T-cell (primary cell): ENCODE measurements around the gene SNRNP70. TPM values are rescaled to one million over a fixed set of nuclear protein-coding genes. Genes with fewer than 3 reads are reported as not detected.
"Not testable (repeated sequence)": the region's sequence is repeated elsewhere in the genome, so short reads cannot be mapped to it uniquely, and the experiment has no call there.

Source experiments
- ATAC-seq, 4 experiments: fragments of 200-7000 bp in 3 of 4; fragments of 150-1000 bp in 1 of 4; cut with Tn5 transposase; replicated peaks in 1 of 4; 1 replicate in 3 of 4; 2 replicates in 1 of 4; pipeline ENCODE4 v1.10.0; 2021; ENCODE audit warnings: moderate library complexity in 3 of 4, mild to moderate bottlenecking in 2 of 4, moderate number of reproducible peaks in 1 of 4
- CTCF ChIA-PET, 2 donors: fragments of 300-600 bp; sonication (Branson Sonifier 250); formaldehyde crosslinking; loops; one replicate each; lab custom pipeline; 2022; ENCODE audit warnings: antibody characterized with exemption in 2 of 2; lab: Charles Lee
- POLR2A ChIA-PET, 2 donors: fragments of 300-600 bp; sonication (Branson Sonifier 250); formaldehyde crosslinking; loops; one replicate each; lab custom pipeline; 2022; ENCODE audit warnings: antibody characterized with exemption in 2 of 2; lab: Charles Lee
- DNase-seq, 35 experiments: peaks; one replicate each; pipeline versions ENCODE4 v3.0.0 to v3.0.0-alpha.2; 2013 to 2023
- H3K27ac ChIP-seq: one replicate; pipeline ENCODE4 v1.5.1; 2013; ENCODE audit warnings: low read length
- H3K27me3 ChIP-seq, 2 experiments: replicated peaks in 1 of 2; 1 replicate in 1 of 2; 2 replicates in 1 of 2; pipeline versions ENCODE4 v1.6.1 to v1.7.0; 2013; ENCODE audit warnings: low read length in 1 of 2, mixed read lengths in 1 of 2; ENCODE audit not compliant: control insufficient read depth in 2 of 2, insufficient read depth in 2 of 2; ENCODE audit errors: extremely low read depth in 1 of 2
- H3K36me3 ChIP-seq, 2 donors: 1 replicate in 1 of 2; 2 replicates in 1 of 2; pipeline versions ENCODE4 v1.6.1 to v1.7.0; 2013; ENCODE audit warnings: low read length in 1 of 2; ENCODE audit not compliant: control insufficient read depth in 2 of 2, insufficient read depth in 1 of 2; ENCODE audit errors: extremely low read depth in 1 of 2
- H3K4me1 ChIP-seq, 2 experiments: 1 replicate in 1 of 2; 2 replicates in 1 of 2; pipeline versions ENCODE4 v1.6.1 to v1.7.0; 2013; ENCODE audit warnings: low read length in 2 of 2, mixed read lengths in 1 of 2; ENCODE audit not compliant: insufficient read depth in 2 of 2, control insufficient read depth in 1 of 2; ENCODE audit errors: extremely low read depth in 1 of 2
- H3K4me3 ChIP-seq, 2 donors: 1 replicate in 1 of 2; 2 replicates in 1 of 2; pipeline versions ENCODE4 v1.5.1 to v1.7.0; 2013; ENCODE audit warnings: mild to moderate bottlenecking in 2 of 2, low read length in 1 of 2, moderate library complexity in 1 of 2; ENCODE audit not compliant: control insufficient read depth in 1 of 2; ENCODE audit errors: extremely low read depth in 1 of 2
- H3K9me3 ChIP-seq: 2 replicates; pipeline ENCODE4 v1.7.0; 2013
- H3K27ac Mint-ChIP-seq, 2 donors: one replicate each; pipeline ENCODE4 v1.8.0; 2020 to 2021; ENCODE audit warnings: mild to moderate bottlenecking in 2 of 2, mixed read lengths in 2 of 2
- H3K27me3 Mint-ChIP-seq, 2 donors: one replicate each; pipeline ENCODE4 v1.8.0; 2021 to 2022; ENCODE audit warnings: mixed read lengths in 2 of 2
- H3K36me3 Mint-ChIP-seq: one replicate; pipeline ENCODE4 v1.8.0; 2021; ENCODE audit warnings: mixed read lengths
- H3K4me1 Mint-ChIP-seq, 3 donors: one replicate each; pipeline ENCODE4 v1.8.0; 2020 to 2022; ENCODE audit warnings: mixed read lengths in 3 of 3, mild to moderate bottlenecking in 1 of 3
- H3K4me3 Mint-ChIP-seq, 3 donors: one replicate each; pipeline ENCODE4 v1.8.0; 2020 to 2022; ENCODE audit warnings: mild to moderate bottlenecking in 3 of 3, mixed read lengths in 3 of 3, moderate library complexity in 3 of 3
- H3K9me3 Mint-ChIP-seq, 3 donors: one replicate each; pipeline ENCODE4 v1.8.0; 2020 to 2022; ENCODE audit warnings: mixed read lengths in 3 of 3
- WGBS: methylation state at CpG from one replicate; pipeline ENCODE4 v1.1.5; 2013; ENCODE audit warnings: missing lambda C conversion rate; ENCODE audit not compliant: insufficient coverage; 5-methylcytosine and 5-hydroxymethylcytosine counted together
- total RNA-seq, 35 experiments: library from RNA in 6 of 35; stranded (reverse) in 6 of 35; fragments of 120-200 nt in 1 of 35; gene quantifications; one replicate each; pipeline versions ENCODE4 v1.2.1 to v1.2.4 and lab custom pipeline; 2013 to 2026

Gene SNRNP70
- total RNA-seq, 5 donors from 2014 or later (not counting 1 experiment from before 2014, with no cell fraction given) = 406 to 704 (median 645) TPM

DNA sequence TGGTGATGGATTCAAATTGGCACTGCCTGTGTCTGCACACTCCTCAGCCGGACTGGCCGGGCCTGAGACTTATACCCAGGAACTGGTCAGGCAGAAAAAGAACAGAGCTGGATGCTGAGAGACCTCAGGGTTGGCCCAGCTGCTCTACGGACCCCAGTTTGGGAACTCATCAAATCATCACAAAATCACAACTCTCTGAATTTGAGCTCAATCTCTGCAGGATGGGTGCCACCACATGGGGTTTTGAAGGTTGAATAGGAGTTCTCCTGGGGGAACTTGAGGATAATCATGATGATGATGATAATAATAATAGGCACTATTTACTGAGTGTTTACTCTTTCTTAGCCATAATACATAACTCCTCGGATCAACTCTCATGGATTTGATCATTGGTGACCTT is 42.6 kb upstream of the SNRNP70 start:
- H3K27me3 ChIP-seq, H3K36me3 Mint-ChIP-seq, DNase-seq, H3K9me3 Mint-ChIP-seq, H3K4me1 Mint-ChIP-seq, ATAC-seq, H3K9me3 ChIP-seq, H3K4me3 ChIP-seq, H3K36me3 ChIP-seq, H3K27ac Mint-ChIP-seq, H3K27ac ChIP-seq, CTCF ChIA-PET, H3K4me3 Mint-ChIP-seq, POLR2A ChIA-PET, H3K4me1 ChIP-seq, H3K27me3 Mint-ChIP-seq: not testable (repeated sequence)
- WGBS = no CpG with 5 or more reads among the region's 4 CpGs

- ATAC-seq, H3K9me3 Mint-ChIP-seq, H3K27ac Mint-ChIP-seq, H3K27me3 ChIP-seq, DNase-seq, H3K36me3 ChIP-seq, H3K4me3 ChIP-seq, H3K27me3 Mint-ChIP-seq, H3K4me1 Mint-ChIP-seq, H3K4me1 ChIP-seq, POLR2A ChIA-PET, H3K36me3 Mint-ChIP-seq, H3K9me3 ChIP-seq, H3K4me3 Mint-ChIP-seq, H3K27ac ChIP-seq: not testable (repeated sequence)
- CTCF ChIA-PET = interaction anchor here in 1 of 2 donors (0.6 kb wide), 1 partner anchor 727 kb away, joined by 9 read pairs; no protein-coding TSS in a partner anchor
- 71% methylated on average over 5 of the region's 15 CpGs for WGBS
These were observed 41.7 kb upstream of the SNRNP70 start, which contains the start of gene CGB5 for GRCh38 chr19:49043548-49043947. Gene CGB5 (plus strand): TSS chr19:49043848. CDS start chr19:49044210, 362 bp downstream.

- H3K4me3 ChIP-seq, H3K36me3 Mint-ChIP-seq, CTCF ChIA-PET, H3K9me3 Mint-ChIP-seq, H3K36me3 ChIP-seq, H3K27me3 Mint-ChIP-seq, H3K27ac ChIP-seq, H3K9me3 ChIP-seq, POLR2A ChIA-PET, ATAC-seq, H3K4me3 Mint-ChIP-seq, DNase-seq, H3K4me1 ChIP-seq, H3K27me3 ChIP-seq, H3K4me1 Mint-ChIP-seq: not testable (repeated sequence)
- H3K27ac Mint-ChIP-seq = peak within 1 kb of the TSS in 1 of 2 donors; percentile 40
- WGBS = 92% methylated on average over 5 of the region's 12 CpGs
These were observed 36.2 kb upstream of the SNRNP70 start, which contains the start of gene CGB8 for GRCh38 chr19:49049011-49049410. Gene CGB8 (minus strand): TSS chr19:49049111. CDS start chr19:49048739, 372 bp downstream.

DNA sequence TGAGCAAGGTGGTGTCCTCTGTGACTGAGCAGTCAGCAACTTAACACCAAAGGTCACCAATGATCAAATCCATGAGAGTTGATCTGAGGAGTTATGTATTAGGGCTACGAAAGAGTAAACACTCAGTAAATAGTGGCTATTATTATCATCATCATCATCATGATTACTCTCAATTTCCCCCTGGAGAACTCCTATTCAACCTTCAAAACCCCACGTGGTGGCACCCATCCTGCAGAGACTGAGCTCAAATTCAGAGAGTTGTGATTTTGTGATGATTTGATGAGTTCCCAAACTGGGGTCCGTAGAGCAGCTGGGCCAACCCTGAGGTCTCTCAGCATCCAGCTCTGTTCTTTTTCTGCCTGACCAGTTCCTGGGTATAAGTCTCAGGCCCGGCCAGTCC is 35.4 kb upstream of the SNRNP70 start:
- H3K27ac Mint-ChIP-seq, H3K27me3 Mint-ChIP-seq, H3K27ac ChIP-seq, CTCF ChIA-PET, DNase-seq, H3K36me3 Mint-ChIP-seq, H3K4me1 ChIP-seq, ATAC-seq, H3K4me3 Mint-ChIP-seq, H3K36me3 ChIP-seq, H3K27me3 ChIP-seq, H3K4me1 Mint-ChIP-seq, POLR2A ChIA-PET, H3K4me3 ChIP-seq, H3K9me3 ChIP-seq, H3K9me3 Mint-ChIP-seq: not testable (repeated sequence)
- WGBS = no CpG with 5 or more reads among the region's 4 CpGs

GRCh38 chr19:49050376-49051033 is 34.7 kb upstream of the SNRNP70 start:
- WGBS = 85% methylated on average over 22 of the region's 24 CpGs
- DNase-seq, H3K27ac ChIP-seq, H3K36me3 Mint-ChIP-seq, H3K4me3 Mint-ChIP-seq, H3K36me3 ChIP-seq, ATAC-seq, H3K27ac Mint-ChIP-seq, H3K27me3 ChIP-seq, H3K9me3 ChIP-seq, H3K4me3 ChIP-seq, H3K27me3 Mint-ChIP-seq, CTCF ChIA-PET, H3K9me3 Mint-ChIP-seq, H3K4me1 Mint-ChIP-seq, H3K4me1 ChIP-seq, POLR2A ChIA-PET: not testable (repeated sequence)

DNA sequence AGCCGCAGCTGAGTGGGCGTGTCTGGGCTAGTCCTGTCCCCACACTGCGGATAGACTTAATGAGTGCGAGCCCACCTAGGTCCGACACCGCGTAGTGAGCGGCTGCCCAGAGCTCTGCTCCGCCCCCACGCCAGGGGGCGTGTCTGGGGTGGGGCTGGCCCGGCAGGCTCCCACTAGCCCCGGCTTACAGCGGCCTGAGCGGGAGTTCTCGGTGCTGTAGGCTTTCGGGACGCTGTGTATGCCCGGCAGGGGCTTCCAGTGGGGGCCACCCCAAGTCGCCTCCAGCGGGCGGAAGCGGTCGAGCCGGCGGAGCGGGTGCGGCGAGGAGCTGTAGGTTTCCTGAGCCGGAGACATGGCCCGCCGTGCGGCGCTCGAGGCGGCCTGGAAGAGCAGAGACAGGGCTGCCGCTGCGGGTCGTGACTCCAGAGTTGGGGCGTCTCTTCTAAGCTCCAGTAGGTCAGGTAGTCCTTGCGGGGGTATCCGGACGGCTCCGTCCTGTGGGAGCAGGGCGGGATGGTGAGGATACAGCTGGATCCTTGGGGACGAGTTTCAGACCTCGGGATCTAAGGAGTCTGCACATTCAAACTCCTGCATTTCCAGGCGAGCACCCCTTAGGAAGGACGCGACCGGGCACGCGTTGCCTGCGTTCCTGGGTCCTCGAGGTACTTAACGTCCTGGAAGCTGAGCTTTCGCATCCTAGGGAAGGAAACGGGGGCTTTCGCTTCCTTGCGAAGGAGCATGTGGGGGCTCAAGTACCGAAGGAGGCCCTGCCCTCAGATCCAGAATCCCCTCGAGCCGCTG is 28.9 kb upstream of the SNRNP70 start:
- peak overlapping the region; percentile 48 to 60 for H3K4me3 ChIP-seq
- H3K27me3 ChIP-seq = peaks cover 0 to 56% of the 10 kb centered on the region in 2 experiments
- Mint-ChIP-seq H3K36me3 (peaks cover 3% of the 10 kb centered on the region), H3K27ac (no peak overlapping the region), H3K27me3 (peaks cover 18 to 40% of the 10 kb centered on the region in 2 donors), H3K4me3 (peak overlapping the region; percentile 82 to 94 (median 84)), H3K4me1 (peaks cover 19 to 21% (median 19%) of the 10 kb centered on the region in 3 donors), H3K9me3 (no peaks in the 10 kb centered on the region)
- ChIA-PET POLR2A (no interaction called here), CTCF (no interaction called here)
- DNase-seq = peak in 32 of 35 experiments; percentile 20 to 64 (median 40)
- H3K4me1 ChIP-seq = peaks cover 5 to 26% of the 10 kb centered on the region in 2 experiments
- ATAC-seq = peak; percentile 72 to 77 (median 76)
- H3K36me3 ChIP-seq = no peaks in the 10 kb centered on the region
- under 1% methylated on average over 53 of the region's 63 CpGs for WGBS
- H3K27ac ChIP-seq = no peak overlapping the region
- no peaks in the 10 kb centered on the region for H3K9me3 ChIP-seq
